HepG2 (cell line): ENCODE measurements around the gene TTLL10. TPM values are rescaled to one million over a fixed set of nuclear protein-coding genes. Genes with fewer than 3 reads are reported as not detected.
A peak's percentile ranks its signal among the peaks of the same experiment; 100 is the strongest.

Source experiments
- ATAC-seq: fragments of 200-7000 bp; cut with Tn5 transposase; 3 replicates; pipeline ENCODE4 v1.9.1; 2020; ENCODE audit warnings: mild to moderate bottlenecking, moderate library complexity
- BruUV-seq: library from RNA; stranded (reverse); fragments of 400-500 nt; replicated peaks from 2 replicates; lab custom pipeline; 2021; lab: Mats Ljungman, UMichigan
- CTCF ChIA-PET: fragments of 300-600 bp; formaldehyde crosslinking; extraction: SDS; loops from one replicate; lab custom pipeline; 2021; ENCODE audit warnings: low total read pairs, inconsistent platforms, low intra/inter-chr PET ratio; lab: Yijun Ruan, JAX
- POLR2A ChIA-PET: fragments of 350-600 bp; sonication (Branson Sonifier 250); formaldehyde crosslinking; loops from one replicate; lab custom pipeline; 2020; ENCODE audit warnings: antibody characterized with exemption, inconsistent platforms; lab: Yijun Ruan, JAX
- DNase-seq: peaks from one replicate; pipeline ENCODE4 v3.0.0-alpha.2; 2015; ENCODE audit warnings: low spot score
- FAIRE-seq: peaks from 3 replicates; lab custom pipeline; 2011; peaks lifted over from hg19 to GRCh38; lab: Jason Lieb, UNC
- H2AFZ ChIP-seq: one replicate; pipeline ENCODE4 v1.6.1; 2011; ENCODE audit warnings: low read length, inconsistent platforms
- H3K27ac ChIP-seq: fragments of 300-600 bp; 3 replicates; pipeline ENCODE4 v1.8.0; 2011; ENCODE audit warnings: mixed run types, mild to moderate bottlenecking, mixed read lengths, low read length, inconsistent platforms; ENCODE audit not compliant: insufficient read depth; ENCODE audit errors: extremely low read length
- H3K27me3 ChIP-seq, 2 experiments: fragments of 200-600 bp in 1 of 2; 2 replicates in 1 of 2; 3 replicates in 1 of 2; pipeline versions ENCODE4 v1.6.0 to v1.8.0; 2011; ENCODE audit warnings: low read length in 2 of 2, mild to moderate bottlenecking in 2 of 2, moderate library complexity in 2 of 2, inconsistent platforms in 1 of 2; ENCODE audit not compliant: insufficient read depth in 2 of 2, control insufficient read depth in 1 of 2
- H3K36me3 ChIP-seq, 2 experiments: fragments of 200-600 bp in 1 of 2; replicated peaks in 1 of 2; 2 replicates in 1 of 2; 3 replicates in 1 of 2; pipeline versions ENCODE4 v1.5.1 to v1.8.0; 2011; ENCODE audit warnings: low read length in 2 of 2, inconsistent platforms in 1 of 2; ENCODE audit not compliant: insufficient read depth in 2 of 2, control insufficient read depth in 1 of 2
- H3K4me1 ChIP-seq: 2 replicates; pipeline ENCODE4 v1.5.1; 2012; ENCODE audit warnings: low read length, inconsistent platforms; ENCODE audit not compliant: insufficient read depth
- H3K4me2 ChIP-seq: 2 replicates; pipeline ENCODE4 v1.6.0; 2011; ENCODE audit warnings: low read depth, low read length, inconsistent platforms
- H3K4me3 ChIP-seq, 3 experiments: fragments of 200-600 bp in 1 of 3; sonication (generic), shearing (Covaris generic) in 1 of 3; replicated peaks in 1 of 3; 2 replicates each; pipeline ENCODE4 v1.5.1; 2011 to 2016; ENCODE audit warnings: low read length in 3 of 3, inconsistent platforms in 2 of 3, low read depth in 2 of 3, mild to moderate bottlenecking in 2 of 3, control low read depth in 1 of 3, mixed read lengths in 1 of 3; ENCODE audit not compliant: insufficient read depth in 1 of 3
- H3K79me2 ChIP-seq: one replicate; pipeline ENCODE4 v1.6.1; 2011; ENCODE audit warnings: low read length, inconsistent platforms; ENCODE audit not compliant: insufficient read depth
- H3K9ac ChIP-seq: 2 replicates; pipeline ENCODE4 v1.6.0; 2011; ENCODE audit warnings: mild to moderate bottlenecking, low read depth, low read length, inconsistent platforms; ENCODE audit not compliant: insufficient read depth
- H3K9me3 ChIP-seq: 2 replicates; pipeline ENCODE4 v1.5.1; 2012; ENCODE audit warnings: mild to moderate bottlenecking, low read length
- H4K20me1 ChIP-seq: 2 replicates; pipeline ENCODE4 v1.6.0; 2011; ENCODE audit warnings: inconsistent platforms, mild to moderate bottlenecking, low read length, moderate library complexity; ENCODE audit not compliant: insufficient read depth
- ATF7 ChIP-seq, 2 experiments: fragments of 450-650 bp in 1 of 2; sonication (generic) in 1 of 2; formaldehyde crosslinking in 1 of 2; IDR thresholded peaks; 2 replicates each; pipeline versions ENCODE4 v1.4.0 to v1.6.1; 2016 to 2020; ENCODE audit warnings: antibody characterized with exemption in 1 of 2, mild to moderate bottlenecking in 1 of 2, missing genetic modification reagents in 1 of 2
- CREB1 ChIP-seq, 2 experiments: fragments of 450-650 bp in 1 of 2; IDR thresholded peaks; 2 replicates each; pipeline ENCODE4 v1.6.1; 2016 to 2017; ENCODE audit warnings: control low read depth in 1 of 2, mild to moderate bottlenecking in 1 of 2, missing compliant biosample characterization in 1 of 2, missing genetic modification characterization in 1 of 2
- CTCF ChIP-seq: sonication (generic); formaldehyde crosslinking; IDR thresholded peaks from 2 replicates; pipeline ENCODE4 v1.5.0; 2020; ENCODE audit warnings: mild to moderate bottlenecking, missing genetic modification reagents, moderate library complexity
- HOXA3 ChIP-seq: sonication (generic); formaldehyde crosslinking; IDR thresholded peaks from 2 replicates; pipeline ENCODE4 v1.5.0; 2020; ENCODE audit warnings: missing genetic modification reagents
- NR2C2 ChIP-seq: sonication (generic); formaldehyde crosslinking; IDR thresholded peaks from 2 replicates; pipeline ENCODE4 v1.4.0; 2020; ENCODE audit warnings: missing genetic modification reagents, mild to moderate bottlenecking, moderate library complexity, borderline replicate concordance
- RFX3 ChIP-seq: IDR thresholded peaks from 2 replicates; pipeline ENCODE4 v1.6.1; 2016; ENCODE audit warnings: missing biosample characterization, missing genetic modification reagents
- TIGD3 ChIP-seq: sonication (generic); formaldehyde crosslinking; IDR thresholded peaks from 2 replicates; pipeline ENCODE4 v1.5.1; 2020; ENCODE audit warnings: mild to moderate bottlenecking, missing genetic modification reagents, borderline replicate concordance
- ZBTB21 ChIP-seq: sonication (generic); formaldehyde crosslinking; IDR thresholded peaks from 2 replicates; pipeline ENCODE4 v1.4.0; 2020; ENCODE audit warnings: missing genetic modification reagents
- ZNF850 ChIP-seq: sonication (generic); formaldehyde crosslinking; conservative IDR thresholded peaks from 2 replicates; pipeline ENCODE4 v1.9.0; 2021; ENCODE audit warnings: mild to moderate bottlenecking, missing genetic modification reagents
- ZSCAN22 ChIP-seq: sonication (generic); formaldehyde crosslinking; IDR thresholded peaks from 2 replicates; pipeline ENCODE4 v1.4.0; 2020; ENCODE audit warnings: mild to moderate bottlenecking, missing genetic modification reagents
- WGBS: methylation state at CpG from one replicate; pipeline ENCODE4 v1.1.6; 2017; ENCODE audit warnings: low lambda C conversion rate; 5-methylcytosine and 5-hydroxymethylcytosine counted together
- in situ Hi-C: cut with HindIII; loops from 2 replicates; pipeline ENCODE4 v1.10.0; 2017; ENCODE audit warnings: low pct_unique_long_range_greater_than_20kb; ENCODE audit not compliant: extremely low pct_ligation_motif_present
- intact Hi-C: fragments of 100-400 bp; cut with micrococcal nuclease; formaldehyde crosslinking; loops from one replicate; pipeline ENCODE4 v1.10.0; 2022; ENCODE audit not compliant: unreplicated experiment
- polyA plus RNA-seq, 8 experiments: library from polyadenylated mRNA; depleted of rRNA in 3 of 8; stranded (reverse) in 7 of 8; unstranded in 1 of 8; fragments of >200 nt; fragmentation: Illumina TruSeq in 4 of 8; extraction: Trizol in 4 of 8; gene quantifications; 2 replicates each; pipeline versions ENCODE4 v1.2.1 to v1.2.3, GENCODE V29; 2011 to 2016; ENCODE audit warnings: low read depth in 4 of 8, missing spikeins in 1 of 8, mixed read lengths in 1 of 8; ENCODE audit not compliant: insufficient read depth in 1 of 8
- total RNA-seq, 5 experiments: library from RNA; depleted of rRNA; stranded (reverse); fragments of >200 nt; fragmentation: Illumina TruSeq; extraction: Trizol; gene quantifications; 2 replicates each; pipeline ENCODE4 v1.2.3, GENCODE V29; 2016; ENCODE audit warnings: low read depth in 1 of 5
- TF ChIP-seq, protein P1 (sequence below): sonication (generic); formaldehyde crosslinking; IDR thresholded peaks from 2 replicates; pipeline ENCODE4 v1.4.0; 2020; ENCODE audit warnings: missing genetic modification reagents

The TTLL10 gene
- total and polyA plus RNA-seq, 2 of the 13 experiments (the other 11 are each of a cell fraction or from before 2014, with no cell fraction given): not detected

DNA sequence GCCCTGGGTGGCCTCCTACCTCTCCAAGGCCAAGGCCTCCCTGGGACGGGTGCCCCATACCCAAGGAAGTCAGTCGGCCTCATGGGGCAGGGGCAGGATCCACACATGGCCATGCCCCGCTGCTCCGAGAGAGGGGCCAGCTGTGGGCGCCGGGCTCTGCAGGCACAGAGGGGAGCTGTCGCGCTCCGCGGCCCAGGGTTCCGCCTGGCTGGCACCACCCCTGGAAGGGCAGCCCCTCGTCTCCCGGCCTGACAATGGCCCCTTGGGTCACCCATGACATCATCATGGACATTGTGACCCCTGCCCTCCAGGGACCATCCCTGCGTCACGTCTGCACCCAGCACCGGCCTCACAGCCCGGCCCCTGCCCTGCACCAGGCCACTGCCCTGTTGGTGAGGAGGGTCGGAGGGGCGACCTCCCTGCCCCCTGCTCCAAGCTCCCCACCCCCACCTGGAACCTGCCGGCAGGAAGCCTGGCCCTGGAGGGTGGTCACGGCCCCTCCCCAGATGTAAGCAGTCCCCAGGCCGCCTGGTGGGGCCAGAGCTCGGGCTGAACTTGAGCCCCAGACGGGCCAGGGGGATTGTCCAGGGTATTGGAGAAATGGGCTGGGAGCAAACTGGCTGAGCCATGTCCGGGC is 5.8 kb downstream of the TTLL10 start:
- intact Hi-C loops (loop anchor here (10.0 kb wide), 1 partner anchor 55 kb away; the partner anchor contains the start of genes B3GALT6 and SDF4), in situ Hi-C loops (no loop called here)
- H3K36me3 ChIP-seq: no peaks in the 10 kb centered on the region
- CTCF ChIA-PET: no interaction called here
- no peaks in the 10 kb centered on the region for H3K9me3 ChIP-seq
- no peak overlapping the region for H2AFZ ChIP-seq
- H3K27me3 ChIP-seq: peaks cover 26 to 91% of the 10 kb centered on the region in 2 experiments
- peaks cover 10% of the 10 kb centered on the region for H3K4me1 ChIP-seq
- no peak for FAIRE-seq
- H3K4me3 ChIP-seq: no peak overlapping the region; a peak in 1 of 6 replicates
- no peak overlapping the region for H3K4me2 ChIP-seq
- TF ChIP-seq ZBTB21 (CRISPR knock-in tag): peak; percentile 46; the same call in 1 of the 2 replicates
- TF ChIP-seq, protein P1, sequence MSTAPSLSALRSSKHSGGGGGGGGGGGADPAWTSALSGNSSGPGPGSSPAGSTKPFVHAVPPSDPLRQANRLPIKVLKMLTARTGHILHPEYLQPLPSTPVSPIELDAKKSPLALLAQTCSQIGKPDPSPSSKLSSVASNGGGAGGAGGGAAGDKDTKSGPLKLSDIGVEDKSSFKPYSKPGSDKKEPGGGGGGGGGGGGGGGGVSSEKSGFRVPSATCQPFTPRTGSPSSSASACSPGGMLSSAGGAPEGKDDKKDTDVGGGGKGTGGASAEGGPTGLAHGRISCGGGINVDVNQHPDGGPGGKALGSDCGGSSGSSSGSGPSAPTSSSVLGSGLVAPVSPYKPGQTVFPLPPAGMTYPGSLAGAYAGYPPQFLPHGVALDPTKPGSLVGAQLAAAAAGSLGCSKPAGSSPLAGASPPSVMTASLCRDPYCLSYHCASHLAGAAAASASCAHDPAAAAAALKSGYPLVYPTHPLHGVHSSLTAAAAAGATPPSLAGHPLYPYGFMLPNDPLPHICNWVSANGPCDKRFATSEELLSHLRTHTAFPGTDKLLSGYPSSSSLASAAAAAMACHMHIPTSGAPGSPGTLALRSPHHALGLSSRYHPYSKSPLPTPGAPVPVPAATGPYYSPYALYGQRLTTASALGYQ (CRISPR knock-in tag): no peak
- TF ChIP-seq ZSCAN22: no peak
- TF ChIP-seq CREB1 (IDR thresholded peaks at IDR 0.05): peak; percentile 66
- TF ChIP-seq CREB1 (CRISPR knock-in tag; IDR thresholded peaks at IDR 0.05): no peak
- TF ChIP-seq NR2C2 (CRISPR knock-in tag): 0 out of 2 replicates have a peak, but pooled peaks have one; percentile 5
- TF ChIP-seq ZNF850 (CRISPR knock-in tag): no peak
- 0 out of 2 replicates have a peak, but pooled peaks have one; percentile 21 for TF ChIP-seq HOXA3 (CRISPR knock-in tag)
- TF ChIP-seq CTCF (CRISPR knock-in tag): 0 out of 2 replicates have a peak, but pooled peaks have one; percentile 15
- TF ChIP-seq ATF7 (IDR thresholded peaks at IDR 0.05): peak; percentile 64
- no peak for TF ChIP-seq ATF7 (CRISPR knock-in tag; IDR thresholded peaks at IDR 0.05)
- no peak for TF ChIP-seq TIGD3 (CRISPR knock-in tag)
- TF ChIP-seq RFX3 (CRISPR knock-in tag): no peak
- TF ChIP-seq, all 625 proteins: peak for 6
- no peak overlapping the region for H3K9ac ChIP-seq
- POLR2A ChIA-PET: interaction anchor here (1.4 kb wide), 1 partner anchor 14 kb away, joined by 6 read pairs; no protein-coding TSS in a partner anchor
- H3K27ac ChIP-seq: no peak overlapping the region
- H4K20me1 ChIP-seq: no peaks in the 10 kb centered on the region
- no peak for DNase-seq
- peak; percentile 6; the same call in 1 of the 3 replicates for ATAC-seq
- 13% methylated on average over 4 of the region's 25 CpGs for WGBS
- H3K79me2 ChIP-seq: no peaks in the 10 kb centered on the region
- no TSS peak for BruUV-seq
